GM21717 (cell line): Measurements from ENCODE around the gene HINFP.
A peak's percentile ranks its signal among the peaks of the same experiment; 100 is the strongest.
"Not testable (repeated sequence)": the region's sequence is repeated elsewhere in the genome, so short reads cannot be mapped to it uniquely, and the experiment has no call there.

ENCODE experiments used
- ATAC-seq: cut with Tn5 transposase; IDR thresholded peaks from one replicate; pipeline ENCODE4 v1.9.1; 2021; ENCODE audit warnings: mild to moderate bottlenecking, moderate library complexity; ENCODE audit not compliant: unreplicated experiment

HINFP gene

GRCh38 chr11:119155733-119156492, 34.5 kb downstream of the HINFP start:
- no peak for ATAC-seq

GRCh38 chr11:119156496-119156895, 35.1 kb downstream of the HINFP start:
- ATAC-seq = no peak

GRCh38 chr11:119157063-119157462, 35.7 kb downstream of the HINFP start:
- no peak for ATAC-seq

GRCh38 chr11:119158467-119158866, 37.1 kb downstream of the HINFP start:
- no peak for ATAC-seq

GRCh38 chr11:119160151-119160550, 38.8 kb downstream of the HINFP start:
- no peak for ATAC-seq

GRCh38 chr11:119161871-119162270, 40.5 kb downstream of the HINFP start:
- ATAC-seq = no peak

GRCh38 chr11:119166368-119167076, 45.1 kb downstream of the HINFP start:
- no peak for ATAC-seq

GRCh38 chr11:119167077-119167458, 45.7 kb downstream of the HINFP start:
- ATAC-seq = not testable (repeated sequence)

GRCh38 chr11:119167933-119168332, 46.6 kb downstream of the HINFP start:
- no peak for ATAC-seq

- ATAC-seq = peak; percentile 85
Measured at GRCh38 chr11:119168471-119169281, 47.3 kb downstream of the HINFP start, which contains the start of gene NLRX1. Gene NLRX1 (plus strand): TSS chr11:119168725. CDS start chr11:119171404, 2,679 bp downstream.

GRCh38 chr11:119169282-119169719, 47.9 kb downstream of the HINFP start:
- peak; percentile 30 for ATAC-seq

- ATAC-seq = no peak
Measured at GRCh38 chr11:119172513-119172912, 51.1 kb downstream of the HINFP start.

GRCh38 chr11:119173453-119173852, 52.1 kb downstream of the HINFP start:
- no peak for ATAC-seq

- no peak for ATAC-seq
Measured at GRCh38 chr11:119175493-119176077, 54.2 kb downstream of the HINFP start.

GRCh38 chr11:119178166-119178680, 56.8 kb downstream of the HINFP start:
- ATAC-seq = no peak

- no peak for ATAC-seq
Measured at GRCh38 chr11:119179342-119179741, 58.0 kb downstream of the HINFP start.

GRCh38 chr11:119179983-119180382, 58.6 kb downstream of the HINFP start:
- ATAC-seq = no peak

- ATAC-seq = no peak
Measured at GRCh38 chr11:119180729-119181676, 59.6 kb downstream of the HINFP start.

GRCh38 chr11:119181677-119182412, 60.5 kb downstream of the HINFP start:
- no peak for ATAC-seq
